NT2/D1 (cell line): ENCODE results near the gene COTL1.

ENCODE experiments used
- DNase-seq: peaks from one replicate; pipeline ENCODE4 v3.0.0-alpha.2; 2011; ENCODE audit warnings: low read depth, low spot score
- H3K27me3 ChIP-seq: 2 replicates; pipeline ENCODE4 v1.6.0; 2011; ENCODE audit warnings: mild to moderate bottlenecking; ENCODE audit not compliant: insufficient read length, insufficient read depth
- H3K36me3 ChIP-seq: 2 replicates; pipeline ENCODE4 v1.6.1; 2011; ENCODE audit warnings: mild to moderate bottlenecking, low read length, mixed read lengths; ENCODE audit not compliant: insufficient read depth, insufficient read length
- H3K4me1 ChIP-seq: 2 replicates; pipeline ENCODE4 v1.5.1; 2011; ENCODE audit not compliant: insufficient read depth, insufficient read length
- H3K4me3 ChIP-seq: 2 replicates; pipeline ENCODE4 v1.5.1; 2011; ENCODE audit warnings: low read depth; ENCODE audit not compliant: insufficient read length
- H3K9ac ChIP-seq: 2 replicates; pipeline ENCODE4 v1.6.0; 2011; ENCODE audit warnings: low read depth; ENCODE audit not compliant: insufficient read length
- H3K9me3 ChIP-seq: 2 replicates; pipeline ENCODE4 v1.5.1; 2011; ENCODE audit warnings: mild to moderate bottlenecking, low read length; ENCODE audit not compliant: insufficient read depth
- SUZ12 ChIP-seq: IDR thresholded peaks from 2 replicates; pipeline ENCODE4 v1.6.1; 2011; ENCODE audit not compliant: insufficient read length, insufficient read depth; ENCODE audit errors: extremely low read depth
- YY1 ChIP-seq: IDR thresholded peaks from 2 replicates; pipeline ENCODE4 v1.6.1; 2011; ENCODE audit not compliant: insufficient read length, insufficient read depth
- ZNF274 ChIP-seq: IDR thresholded peaks from 2 replicates; pipeline ENCODE4 v1.6.1; 2011; ENCODE audit warnings: mild to moderate bottlenecking, low read depth, low read length

COTL1 gene

DNA sequence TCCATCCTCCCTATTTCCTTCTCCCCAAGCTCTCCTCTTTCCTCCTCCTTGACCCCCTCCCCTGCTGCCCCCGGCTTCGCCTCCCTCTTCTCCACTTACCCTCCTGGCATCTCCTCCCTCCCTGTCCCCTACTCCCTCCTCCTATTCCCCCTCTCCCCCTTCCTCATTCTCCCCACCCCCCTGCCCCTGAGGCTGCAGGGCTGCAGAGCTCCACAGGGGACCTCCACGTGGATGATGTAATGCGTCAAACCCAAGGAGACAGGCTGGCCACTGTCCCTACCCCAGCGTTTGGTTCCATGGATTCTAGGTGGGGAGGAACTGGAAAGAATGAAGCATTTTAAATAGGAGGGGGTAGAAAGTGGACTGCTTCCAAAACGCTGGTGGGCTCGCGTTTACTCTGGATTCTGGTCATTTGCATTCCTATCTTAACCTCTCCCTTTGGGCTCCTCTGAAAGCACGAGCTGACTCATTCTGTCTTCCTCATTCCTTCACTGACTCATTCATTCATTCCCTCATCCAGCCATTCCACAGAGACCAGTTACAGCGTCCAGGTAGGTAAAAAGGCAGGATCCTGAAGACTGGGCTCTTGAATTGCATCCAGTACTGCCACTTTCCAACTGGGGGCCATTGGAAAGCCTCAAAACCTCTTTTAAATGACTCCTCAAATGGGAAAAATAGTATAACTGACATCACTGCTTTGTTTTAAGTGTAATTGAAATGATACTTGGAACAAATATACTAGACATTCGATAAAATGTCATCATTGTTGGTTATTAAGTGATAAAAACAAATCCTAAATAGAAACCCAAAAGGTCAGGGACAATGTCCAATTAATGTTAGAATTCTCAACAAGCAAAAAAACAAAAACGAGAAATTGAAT, 943 bp upstream of the COTL1 start:
- H3K9ac ChIP-seq, result no peak overlapping the region
- no peaks in the 10 kb centered on the region for H3K9me3 ChIP-seq
- peak; percentile 70 for DNase-seq
- no peak overlapping the region for H3K4me3 ChIP-seq
- no peaks in the 10 kb centered on the region for H3K27me3 ChIP-seq
- peaks cover 34% of the 10 kb centered on the region for H3K36me3 ChIP-seq
- TF ChIP-seq ZNF274, result no peak
- TF ChIP-seq YY1, result no peak
- no peak for TF ChIP-seq SUZ12
- H3K4me1 ChIP-seq, result peaks cover 14% of the 10 kb centered on the region

DNA sequence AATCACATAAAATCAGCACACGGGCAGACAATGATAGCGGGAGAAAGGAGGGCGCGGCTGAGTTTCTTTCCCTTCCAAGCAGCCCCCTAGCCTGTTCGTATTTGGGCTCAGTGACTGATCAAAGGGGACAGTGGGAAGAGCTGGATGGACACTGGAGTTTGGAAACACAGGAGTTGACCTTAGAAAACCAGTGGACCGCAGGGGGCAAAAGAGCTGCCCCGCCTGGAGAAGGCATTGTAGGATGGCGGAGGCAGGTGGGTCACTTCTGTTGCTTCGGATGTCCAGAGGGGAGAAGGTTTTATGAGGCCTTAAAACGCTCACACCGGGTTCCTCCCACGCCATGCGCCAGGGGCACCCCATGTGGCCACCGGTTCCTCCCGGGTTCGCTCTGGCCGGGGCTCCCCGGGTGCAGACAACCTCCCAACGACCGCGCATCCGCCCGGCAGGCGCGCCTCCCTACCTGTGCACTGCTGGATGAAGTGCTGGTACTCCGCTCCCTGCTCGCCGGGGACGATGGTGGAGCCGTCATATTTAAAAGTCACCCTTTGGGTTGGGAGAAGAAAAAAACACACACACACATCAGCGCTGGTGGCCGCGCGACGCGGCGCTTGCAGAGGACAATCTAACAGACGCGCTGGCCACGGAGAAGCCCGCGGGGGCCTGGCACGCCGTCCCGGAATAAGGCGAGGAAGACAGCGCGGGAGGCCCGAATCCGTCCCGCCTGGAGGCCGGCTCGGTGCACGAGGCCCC, 662 bp downstream of the COTL1 start:
- Histone ChIP-seq H3K27me3 (no peaks in the 10 kb centered on the region), H3K9me3 (no peaks in the 10 kb centered on the region), H3K36me3 (peaks cover 49% of the 10 kb centered on the region), H3K4me3 (peak overlapping the region; percentile 92), H3K9ac (peak overlapping the region; percentile 95), H3K4me1 (peaks cover 17% of the 10 kb centered on the region)
- DNase-seq, result no peak
- TF ChIP-seq SUZ12 (no peak), ZNF274 (no peak), YY1 (no peak)

DNA sequence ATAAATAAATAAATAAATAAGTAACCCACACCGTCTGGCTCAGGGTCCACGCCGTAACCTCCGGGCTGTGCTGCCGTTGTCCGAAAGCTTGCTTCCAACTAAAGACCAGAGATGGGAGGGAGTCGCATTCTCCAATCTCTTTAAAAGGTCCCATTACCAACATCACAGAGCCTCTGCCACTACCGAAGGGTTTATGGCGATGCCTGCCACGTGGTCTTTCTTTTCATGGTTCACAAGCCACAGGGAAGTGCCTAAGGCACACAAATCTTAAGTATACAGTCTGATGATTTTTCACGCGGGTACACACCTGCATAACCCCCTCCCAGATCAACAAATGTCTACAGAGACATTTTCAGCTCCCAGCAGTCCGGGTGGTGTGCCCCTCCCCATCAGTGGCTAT, 1.4 kb downstream of the COTL1 start:
- H3K9me3 ChIP-seq, result no peaks in the 10 kb centered on the region
- peaks cover 20% of the 10 kb centered on the region for H3K4me1 ChIP-seq
- H3K27me3 ChIP-seq, result no peaks in the 10 kb centered on the region
- H3K4me3 ChIP-seq, result peak overlapping the region; percentile 92
- H3K9ac ChIP-seq, result peak overlapping the region; percentile 95
- no peak for DNase-seq
- H3K36me3 ChIP-seq, result peaks cover 56% of the 10 kb centered on the region
- TF ChIP-seq SUZ12, result no peak
- TF ChIP-seq ZNF274, result no peak
- TF ChIP-seq YY1, result no peak

DNA sequence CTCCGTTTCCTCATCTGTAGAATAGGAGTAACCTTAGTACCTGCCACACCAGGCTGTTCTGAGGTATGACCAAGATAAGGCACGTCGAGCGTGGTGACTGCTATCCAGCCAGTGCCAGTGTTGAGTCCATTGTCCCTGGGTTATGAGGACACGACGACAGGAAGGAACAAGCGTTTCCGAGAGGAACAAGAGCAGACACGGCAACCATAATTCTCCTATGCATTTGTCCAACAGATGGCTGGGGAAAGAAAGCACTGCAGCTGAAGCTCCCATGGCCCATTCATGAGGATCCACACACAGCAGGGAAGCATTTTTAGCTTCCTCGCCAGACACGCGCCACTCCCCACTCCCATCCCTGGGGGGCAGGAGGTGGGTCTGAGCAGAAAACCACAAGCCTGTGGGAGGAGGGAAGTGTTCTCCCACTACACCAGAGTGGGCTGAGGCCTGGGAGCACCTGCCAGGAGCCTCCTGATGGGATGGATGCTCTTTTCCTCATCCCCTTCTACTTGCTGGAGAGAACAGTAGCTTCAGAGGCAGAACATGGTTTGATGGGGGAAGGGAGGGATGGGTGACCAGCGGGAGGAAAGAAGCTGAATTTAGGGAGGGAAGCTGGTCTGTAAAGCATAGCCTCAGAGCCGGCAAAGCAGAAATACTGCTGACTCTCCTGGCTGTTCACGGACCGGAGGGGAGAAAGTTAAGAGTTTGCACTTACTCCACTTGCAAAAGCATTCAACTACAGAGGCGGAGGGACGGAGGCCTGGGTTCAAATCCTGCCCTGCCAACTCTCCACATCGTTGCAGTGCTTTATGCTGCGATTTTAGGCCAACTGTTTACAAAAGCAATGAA, 2.7 kb downstream of the COTL1 start:
- peaks cover 70% of the 10 kb centered on the region for H3K36me3 ChIP-seq
- no peak for DNase-seq
- H3K4me3 ChIP-seq, result peak overlapping the region; percentile 92

DNA sequence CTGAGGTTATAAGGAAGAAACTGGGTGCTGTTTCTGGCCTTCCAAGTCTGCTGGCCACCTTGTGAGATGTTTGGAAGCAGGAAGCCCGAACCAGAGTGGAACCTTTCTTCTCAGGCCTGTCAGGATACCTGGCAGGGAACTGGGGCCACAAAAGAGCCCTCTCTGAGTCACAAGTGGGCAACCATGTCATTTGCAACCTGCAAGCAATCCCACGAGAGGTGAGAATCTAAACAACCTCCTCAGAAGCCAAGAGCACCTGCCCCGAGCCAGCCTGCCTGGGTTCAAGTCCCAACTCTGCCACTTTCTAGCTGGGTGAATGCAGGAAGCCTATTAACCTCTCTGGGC, 3.3 kb downstream of the COTL1 start:
- peak overlapping the region; percentile 21 for H3K9ac ChIP-seq
- peaks cover 20% of the 10 kb centered on the region for H3K4me1 ChIP-seq
- DNase-seq, result no peak
- H3K9me3 ChIP-seq, result no peaks in the 10 kb centered on the region
- H3K36me3 ChIP-seq, result peaks cover 75% of the 10 kb centered on the region
- no peak overlapping the region for H3K4me3 ChIP-seq
- no peaks in the 10 kb centered on the region for H3K27me3 ChIP-seq
- no peak for TF ChIP-seq SUZ12
- no peak for TF ChIP-seq ZNF274
- TF ChIP-seq YY1, result no peak

More for the DNA sequence above, 2.7 kb downstream of the COTL1 start:
- Histone ChIP-seq H3K9me3 (no peaks in the 10 kb centered on the region), H3K27me3 (no peaks in the 10 kb centered on the region), H3K4me1 (peaks cover 20% of the 10 kb centered on the region), H3K9ac (peak overlapping the region; percentile 21)
- TF ChIP-seq ZNF274, result no peak
- no peak for TF ChIP-seq YY1
- no peak for TF ChIP-seq SUZ12

DNA sequence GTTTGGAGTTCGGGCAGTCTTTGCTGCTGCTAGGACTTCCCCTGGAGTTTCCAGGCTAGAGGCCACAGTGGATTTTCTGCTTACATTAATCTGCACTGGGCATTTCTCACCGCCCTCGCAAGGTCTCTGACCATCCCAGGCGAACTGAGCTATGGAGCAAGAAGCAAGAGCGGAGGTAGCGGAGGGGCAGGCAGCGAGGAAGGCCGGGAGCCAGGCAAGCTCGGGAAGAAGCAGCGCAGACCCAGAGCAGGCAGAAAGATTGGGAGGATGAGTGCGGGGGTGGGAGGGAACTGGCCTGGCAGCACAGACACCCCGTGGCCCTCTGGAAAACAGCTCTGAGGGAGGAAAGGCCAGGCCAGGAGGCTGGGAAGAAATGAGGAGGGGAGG, 3.8 kb downstream of the COTL1 start:
- DNase-seq, result no peak

More for the DNA sequence above, 3.8 kb downstream of the COTL1 start:
- Histone ChIP-seq H3K36me3 (peaks cover 81% of the 10 kb centered on the region), H3K27me3 (no peaks in the 10 kb centered on the region), H3K4me1 (peaks cover 20% of the 10 kb centered on the region), H3K4me3 (no peak overlapping the region), H3K9ac (peak overlapping the region; percentile 21), H3K9me3 (no peaks in the 10 kb centered on the region)
- no peak for TF ChIP-seq YY1
- TF ChIP-seq SUZ12, result no peak
- TF ChIP-seq ZNF274, result no peak
